GM19395 (cell line): ENCODE results near the gene CHGA.

ENCODE experiments used
- ATAC-seq: cut with Tn5 transposase; IDR thresholded peaks from one replicate; pipeline ENCODE4 v1.9.1; 2021; ENCODE audit warnings: mild to moderate bottlenecking, moderate library complexity; ENCODE audit not compliant: unreplicated experiment

Gene CHGA, protein sequence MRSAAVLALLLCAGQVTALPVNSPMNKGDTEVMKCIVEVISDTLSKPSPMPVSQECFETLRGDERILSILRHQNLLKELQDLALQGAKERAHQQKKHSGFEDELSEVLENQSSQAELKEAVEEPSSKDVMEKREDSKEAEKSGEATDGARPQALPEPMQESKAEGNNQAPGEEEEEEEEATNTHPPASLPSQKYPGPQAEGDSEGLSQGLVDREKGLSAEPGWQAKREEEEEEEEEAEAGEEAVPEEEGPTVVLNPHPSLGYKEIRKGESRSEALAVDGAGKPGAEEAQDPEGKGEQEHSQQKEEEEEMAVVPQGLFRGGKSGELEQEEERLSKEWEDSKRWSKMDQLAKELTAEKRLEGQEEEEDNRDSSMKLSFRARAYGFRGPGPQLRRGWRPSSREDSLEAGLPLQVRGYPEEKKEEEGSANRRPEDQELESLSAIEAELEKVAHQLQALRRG

DNA sequence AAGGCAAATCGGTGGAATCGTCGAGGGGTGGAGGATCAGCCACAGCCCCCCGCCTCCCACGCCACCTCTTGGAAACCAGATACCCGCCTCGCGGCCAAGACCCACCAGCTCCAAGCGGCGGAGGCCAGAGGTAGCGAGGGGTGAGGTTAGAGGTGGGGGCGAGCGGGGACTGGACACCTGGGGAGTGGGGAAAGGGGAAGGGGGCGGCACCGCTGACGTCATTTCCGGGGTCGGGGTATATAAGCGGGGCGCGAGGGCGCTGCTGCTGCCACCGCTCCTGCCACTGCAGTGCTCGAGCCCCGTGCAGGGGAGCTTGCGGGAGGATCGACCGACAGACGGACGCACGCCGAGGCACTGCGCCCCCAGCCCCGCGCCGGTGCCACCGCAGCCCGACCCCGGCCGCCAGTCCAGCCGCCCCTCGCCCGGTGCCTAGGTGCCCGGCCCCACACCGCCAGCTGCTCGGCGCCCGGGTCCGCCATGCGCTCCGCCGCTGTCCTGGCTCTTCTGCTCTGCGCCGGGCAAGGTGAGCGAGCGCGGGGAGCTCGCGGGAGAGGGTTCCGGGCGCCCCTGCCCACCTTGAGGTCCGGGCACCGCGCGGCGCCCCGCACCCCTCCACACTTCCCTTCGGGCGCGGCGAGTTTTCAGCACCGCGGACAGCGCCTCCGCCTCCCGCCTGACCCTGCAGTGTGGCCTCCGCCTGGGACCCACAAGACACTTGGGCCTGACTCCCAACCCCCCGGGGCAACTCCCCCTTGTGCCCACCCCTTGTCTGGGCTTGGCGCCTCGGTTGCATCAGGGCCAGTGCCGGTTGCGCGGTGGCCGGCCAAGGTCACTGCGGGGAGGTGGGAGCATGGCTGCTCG is at the start of gene CHGA:
CHGA (plus strand) TSS at position 268 of the 861 bp plus-strand sequence; CDS start at position 478, 210 bp downstream.
- ATAC-seq: no peak

DNA sequence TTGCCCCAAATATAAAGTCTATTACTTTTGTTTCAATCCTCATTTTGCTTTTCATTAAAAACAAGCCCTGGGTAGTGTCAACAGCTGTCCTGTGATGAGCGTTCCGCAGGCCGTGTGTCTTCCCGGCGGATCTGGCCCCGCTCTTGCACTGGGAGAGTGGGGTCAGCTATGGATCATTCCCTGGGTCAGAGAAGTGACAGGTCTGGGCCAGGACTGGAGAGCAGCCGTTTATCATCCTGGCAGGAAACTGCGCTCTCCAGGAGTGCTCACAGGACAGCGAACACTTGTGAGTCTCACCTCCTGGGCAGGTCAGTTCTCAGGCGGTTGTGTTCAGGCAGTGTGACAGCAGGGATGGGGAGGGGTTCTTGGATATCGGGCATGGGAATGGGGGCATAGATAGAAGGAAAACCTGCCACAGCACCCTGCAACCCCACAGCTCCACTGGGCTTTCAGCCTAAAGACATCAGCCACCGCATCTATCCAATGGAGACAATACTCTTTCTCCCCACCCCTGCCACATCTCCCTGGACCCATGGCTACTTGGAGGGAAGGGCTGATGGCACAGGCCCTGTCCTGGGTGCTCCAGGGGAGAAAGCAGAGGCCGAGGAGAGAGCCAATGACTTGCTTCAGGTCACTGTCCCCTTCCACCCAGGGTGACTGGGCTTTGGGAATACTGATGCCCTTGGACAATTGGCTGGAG is 47.8 kb upstream of the CHGA start:
- ATAC-seq: no peak

DNA sequence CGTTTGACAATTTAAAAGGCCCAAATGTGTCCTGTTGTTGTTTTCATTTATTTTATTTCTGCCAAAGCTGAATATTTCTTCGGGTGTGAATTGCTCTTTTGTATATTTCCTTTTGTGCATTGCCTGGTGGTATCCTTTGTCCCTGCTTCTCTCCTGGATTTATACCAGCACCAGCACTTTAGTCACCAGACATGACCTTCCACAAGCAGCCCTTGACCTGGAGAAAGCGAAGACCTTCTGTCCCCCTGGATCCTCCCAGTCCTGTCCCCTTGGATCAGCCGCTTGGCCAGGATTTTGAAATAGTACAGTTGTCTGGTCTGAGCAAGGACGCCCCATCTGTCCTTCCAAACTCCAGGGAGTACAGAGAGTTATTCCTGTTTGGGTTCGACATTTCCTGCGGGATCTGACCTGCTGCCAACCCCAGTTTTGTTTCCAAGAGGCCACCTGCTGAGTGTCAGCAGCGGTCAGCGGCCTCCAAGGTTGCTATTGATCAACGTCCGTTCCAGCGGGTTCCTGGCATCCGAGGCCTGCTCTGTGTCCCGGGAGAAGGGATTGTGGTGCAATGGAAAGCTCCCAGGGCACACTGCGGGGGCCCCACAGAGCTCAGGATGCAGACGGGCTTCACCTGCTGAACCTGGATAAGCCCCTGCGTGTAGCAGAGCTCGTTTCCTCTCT is 45.1 kb upstream of the CHGA start:
- ATAC-seq: no peak

DNA sequence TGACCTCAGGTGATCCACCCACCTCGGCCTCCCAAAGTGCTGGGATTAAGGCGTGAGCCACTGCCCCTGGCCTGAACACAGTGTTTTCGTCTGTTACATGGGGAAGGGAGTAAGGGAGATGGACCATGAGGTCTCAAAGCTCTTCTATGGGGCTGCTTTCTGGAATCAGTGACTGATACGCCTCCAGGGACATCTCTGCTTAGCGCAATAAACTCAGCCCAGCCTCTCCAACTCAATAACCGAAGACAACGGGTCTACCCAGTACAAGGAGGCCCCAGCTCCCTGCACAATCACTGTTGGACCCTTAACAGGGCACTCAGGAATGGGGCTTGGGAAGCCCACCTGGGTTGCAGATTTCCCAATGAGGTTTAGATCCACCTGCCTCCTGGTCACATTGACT is 42.6 kb upstream of the CHGA start:
- ATAC-seq: no peak

DNA sequence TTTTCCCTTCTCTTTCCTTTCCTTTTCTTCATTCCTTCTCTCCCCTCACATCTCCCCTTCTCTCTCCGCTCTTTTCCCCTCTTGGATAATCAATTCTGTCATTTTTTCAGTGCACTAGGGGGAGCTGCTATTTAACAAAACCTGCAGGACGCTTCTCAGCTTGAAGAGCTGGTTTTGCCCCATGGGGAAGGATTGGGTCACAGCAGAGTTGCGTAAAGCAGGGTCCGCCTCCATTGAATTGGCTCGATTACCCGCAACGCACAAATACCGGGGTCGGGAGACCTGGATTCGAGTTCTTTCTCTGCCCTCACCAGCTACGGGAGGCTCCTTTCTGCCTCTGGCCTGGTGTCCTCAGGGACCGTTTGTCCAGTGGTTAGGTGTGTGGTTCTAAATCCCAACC is 42.1 kb upstream of the CHGA start:
- ATAC-seq: no peak

DNA sequence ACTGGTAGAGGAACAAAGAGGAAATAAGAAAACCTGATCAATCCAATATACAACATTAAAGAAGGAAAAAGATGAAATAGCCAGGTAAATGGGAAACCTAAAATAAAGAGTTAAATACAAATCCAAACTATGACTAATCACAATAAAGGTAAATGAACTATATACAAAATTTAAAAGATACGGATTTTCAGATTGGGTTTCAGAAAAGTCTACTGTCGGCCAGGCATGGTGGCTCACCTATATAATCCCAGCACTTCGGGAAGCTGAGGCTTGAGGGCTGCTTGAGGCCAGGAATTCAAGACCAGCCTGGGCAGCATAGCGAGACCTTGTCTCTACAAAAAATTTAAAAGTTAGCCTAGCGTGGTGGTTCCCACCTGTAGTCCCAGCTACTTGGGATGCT is 39.9 kb upstream of the CHGA start:
- no peak for ATAC-seq

DNA sequence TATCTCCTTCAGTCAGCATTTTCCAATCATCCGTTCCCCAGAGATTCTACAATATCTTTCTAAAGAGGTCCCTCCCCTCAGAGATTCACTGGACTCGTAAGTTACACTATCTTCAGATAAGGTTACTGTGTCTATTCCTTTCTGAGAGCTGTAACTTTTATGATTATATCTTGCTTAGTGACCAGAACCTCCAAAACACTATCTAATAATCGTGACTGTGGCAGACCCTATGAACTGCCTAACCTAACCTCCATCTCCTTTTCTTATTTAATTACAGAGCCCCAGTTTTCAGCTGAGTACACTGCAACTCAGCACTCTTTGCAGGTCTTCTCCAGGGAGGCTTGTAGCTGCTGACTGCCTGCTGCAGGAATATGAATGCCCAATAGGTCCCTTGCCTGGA is 38.5 kb upstream of the CHGA start:
- no peak for ATAC-seq

DNA sequence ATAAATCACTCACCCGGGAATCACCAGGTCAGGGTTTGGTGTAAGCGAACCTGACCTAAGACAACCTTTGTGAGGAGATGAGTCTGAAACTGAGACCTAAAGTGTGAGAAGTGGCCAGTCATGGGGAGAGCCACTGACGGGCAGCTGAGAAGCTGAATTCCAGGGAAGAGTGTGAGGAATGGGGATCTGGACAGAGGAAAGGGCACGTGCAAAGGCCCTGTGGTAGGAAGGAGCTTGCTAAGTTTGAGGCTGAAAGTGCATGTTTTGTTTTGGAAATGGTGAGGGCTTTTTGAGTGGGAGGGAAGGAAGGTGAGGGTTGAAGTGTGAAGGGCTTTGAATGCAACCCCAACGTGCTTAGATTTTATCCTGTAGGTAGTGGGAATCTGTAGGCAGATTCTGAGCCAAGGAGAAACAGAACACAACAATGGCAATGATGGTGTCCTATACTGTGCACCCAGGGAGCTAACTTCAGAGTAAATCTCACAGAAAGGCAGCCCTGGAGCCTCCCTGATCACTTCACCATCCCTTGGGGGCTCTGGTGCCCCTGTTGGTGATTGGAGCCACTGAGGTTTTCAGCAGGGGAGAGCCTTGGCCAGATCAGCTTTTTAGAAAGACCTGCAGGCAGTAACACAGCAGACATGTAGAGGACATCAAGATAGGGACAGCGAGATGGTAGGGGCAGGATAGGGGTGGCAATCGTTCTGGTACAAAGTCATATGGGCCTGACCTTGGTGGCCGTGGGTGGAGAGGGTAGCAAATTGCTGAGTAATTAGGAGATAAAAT is 37.5 kb upstream of the CHGA start:
- ATAC-seq: no peak

DNA sequence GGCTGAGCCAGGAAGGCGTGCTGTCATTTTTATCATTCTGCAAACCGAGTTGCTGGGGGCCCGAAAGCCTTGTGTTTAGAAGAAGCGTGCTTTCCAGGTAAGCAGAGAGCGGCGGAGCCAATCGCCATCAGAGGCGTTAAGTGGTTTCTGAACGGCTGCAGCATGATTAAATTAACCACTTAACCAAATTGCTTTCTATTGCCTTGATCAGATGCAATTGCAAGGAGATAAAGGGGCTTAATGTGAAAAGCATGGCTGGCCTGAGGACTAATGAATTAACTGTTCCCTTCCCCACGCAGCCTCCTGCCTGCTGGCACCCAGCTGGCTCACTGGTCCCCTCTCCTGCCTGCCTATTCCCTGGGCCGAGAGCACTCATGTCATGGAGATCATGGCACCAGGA is 36.6 kb upstream of the CHGA start:
- no peak for ATAC-seq

DNA sequence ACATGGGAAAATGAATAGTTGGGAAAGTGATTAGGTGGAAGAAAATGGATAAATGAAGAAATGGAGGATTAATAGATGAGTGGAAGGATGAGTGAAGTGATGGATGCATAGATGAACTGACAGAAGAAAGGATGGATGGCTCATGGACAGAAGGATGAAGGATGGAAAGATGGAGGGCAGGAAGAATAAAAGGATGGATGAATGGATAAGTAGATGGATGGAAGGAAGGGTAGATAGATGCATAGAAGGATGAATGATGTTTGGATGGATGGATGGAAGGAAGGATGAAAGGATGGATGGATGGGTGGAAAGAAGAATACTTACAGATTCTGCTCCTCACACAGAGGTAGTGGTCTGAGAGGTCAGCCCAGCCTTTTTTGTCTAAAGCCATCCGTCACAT is 35.8 kb upstream of the CHGA start:
- no peak for ATAC-seq

DNA sequence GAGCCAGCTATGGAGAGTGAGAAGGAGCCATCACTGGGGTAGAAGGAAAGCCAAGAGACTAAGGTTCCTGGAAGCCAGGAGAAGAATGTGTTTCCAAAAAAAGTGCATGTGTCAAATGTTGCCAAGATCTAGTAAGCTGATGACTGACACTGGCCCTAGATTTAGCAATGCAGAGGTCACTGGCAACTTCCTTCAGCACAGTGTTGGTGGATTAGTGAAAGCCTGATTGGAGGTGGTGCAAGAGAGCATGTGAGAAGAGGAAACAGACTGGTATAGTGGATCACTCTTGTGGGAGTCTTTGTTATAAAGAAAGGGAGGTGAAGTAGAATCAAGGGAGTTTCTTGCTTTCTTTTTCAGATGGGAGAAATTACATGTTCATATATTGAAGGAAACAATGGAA is 34.1 kb upstream of the CHGA start:
- no peak for ATAC-seq

DNA sequence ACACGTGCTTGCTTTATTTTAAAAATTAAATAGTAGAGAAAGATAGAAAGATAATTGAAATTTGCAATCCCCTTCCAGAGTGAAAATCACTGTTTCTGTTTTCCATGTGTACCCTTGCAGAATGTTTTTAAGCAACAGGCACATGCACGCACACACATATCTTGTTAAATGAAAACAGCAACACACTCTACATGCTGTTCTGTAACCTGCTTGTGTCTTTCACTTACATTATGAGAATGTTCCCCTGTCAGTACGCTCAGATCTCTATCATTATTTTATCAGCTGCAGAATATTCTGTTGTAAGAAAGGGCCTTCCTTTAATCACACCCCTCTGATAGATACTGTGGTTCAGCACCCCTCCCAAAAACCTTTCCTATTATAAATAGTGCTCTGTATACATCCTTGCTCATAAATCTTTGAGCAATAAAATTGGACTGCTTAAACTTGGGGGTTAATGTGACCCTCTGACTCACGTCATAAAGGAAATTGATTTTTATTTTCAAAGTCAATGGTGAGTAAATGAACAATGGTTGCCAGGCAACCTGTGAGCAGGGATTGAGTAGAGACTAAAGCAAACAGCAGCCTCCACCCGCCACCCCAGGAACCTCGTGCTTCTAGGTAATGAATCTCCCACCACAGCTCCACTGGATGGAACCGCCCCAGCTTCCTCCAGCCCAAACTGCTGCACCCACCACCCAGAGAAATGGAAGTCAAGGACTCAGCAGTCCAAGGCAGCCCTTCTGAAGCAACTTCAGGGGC is 31.9 kb upstream of the CHGA start:
- ATAC-seq: no peak

DNA sequence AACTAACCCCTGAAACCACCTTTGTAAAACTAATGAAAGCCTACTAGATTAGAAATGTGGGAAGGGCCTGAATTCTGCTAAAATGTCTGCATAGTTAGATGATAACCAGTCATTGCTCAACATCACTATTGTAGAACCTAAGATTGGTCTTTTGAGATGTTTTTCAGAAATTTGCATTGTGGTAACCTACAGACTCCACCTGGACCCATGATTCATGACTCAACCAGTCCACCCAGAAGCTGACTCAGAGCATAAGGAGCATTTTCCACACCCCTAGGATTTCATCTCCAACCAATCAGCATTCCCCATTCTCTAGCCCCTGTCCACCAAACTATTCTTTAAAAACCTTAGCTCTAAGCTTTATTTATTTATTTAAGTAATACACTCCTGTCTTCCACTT is 30.4 kb upstream of the CHGA start:
- no peak for ATAC-seq

DNA sequence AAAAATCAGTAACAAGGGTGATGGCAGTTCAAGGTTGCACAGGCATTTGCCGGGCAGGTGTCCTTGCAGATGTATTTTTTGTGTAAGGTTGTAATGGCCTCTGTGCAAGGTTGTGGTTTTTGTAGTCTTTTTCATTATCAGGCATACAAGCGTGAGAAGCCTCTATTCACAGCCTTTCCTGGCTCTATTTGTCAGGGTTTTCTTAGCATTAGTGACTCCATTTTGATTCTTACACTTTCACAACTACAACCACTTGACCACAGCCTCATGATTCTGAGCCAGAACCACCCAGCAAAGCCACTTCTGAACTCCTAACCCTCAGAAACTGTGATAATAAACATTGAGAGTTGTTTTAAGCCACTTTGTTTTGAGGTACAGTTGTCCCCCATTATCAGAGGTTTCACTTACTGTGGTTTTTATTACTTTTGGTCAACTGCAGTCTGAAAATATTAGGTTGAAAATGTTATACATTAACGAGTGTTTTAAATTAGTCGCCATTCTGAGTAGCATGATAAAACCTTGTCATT is 27.5 kb upstream of the CHGA start:
- no peak for ATAC-seq

DNA sequence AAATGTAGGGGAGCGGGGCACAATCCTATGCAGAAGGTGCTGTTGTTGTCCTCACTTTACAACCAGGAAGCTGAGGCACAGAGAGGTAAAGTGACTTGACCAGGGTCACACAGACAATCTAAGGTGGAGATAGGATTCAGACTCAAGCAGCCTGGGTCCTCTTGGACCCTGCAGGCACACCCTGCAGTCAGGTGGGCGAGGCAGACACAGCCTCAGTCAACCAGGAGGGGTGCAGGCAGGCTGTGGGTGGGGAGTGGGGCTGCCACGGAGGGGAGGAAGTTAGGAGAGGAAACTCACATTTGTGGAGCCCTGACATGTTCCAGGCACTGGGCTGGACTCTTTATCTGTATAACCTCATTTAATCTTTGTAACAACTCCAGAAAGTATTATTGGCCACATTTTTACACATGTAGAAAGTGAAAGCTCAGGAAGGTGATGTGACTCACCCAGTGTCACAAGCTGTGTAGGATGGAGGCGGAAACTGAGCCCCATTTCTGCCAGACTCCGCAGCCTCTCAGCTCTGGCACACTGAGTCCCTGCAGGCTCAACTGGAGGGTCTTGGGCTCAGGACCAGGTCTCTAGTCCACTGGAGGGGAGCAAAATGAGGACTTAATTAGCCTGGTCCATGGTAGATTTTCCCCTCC is 24.9 kb upstream of the CHGA start:
- no peak for ATAC-seq

DNA sequence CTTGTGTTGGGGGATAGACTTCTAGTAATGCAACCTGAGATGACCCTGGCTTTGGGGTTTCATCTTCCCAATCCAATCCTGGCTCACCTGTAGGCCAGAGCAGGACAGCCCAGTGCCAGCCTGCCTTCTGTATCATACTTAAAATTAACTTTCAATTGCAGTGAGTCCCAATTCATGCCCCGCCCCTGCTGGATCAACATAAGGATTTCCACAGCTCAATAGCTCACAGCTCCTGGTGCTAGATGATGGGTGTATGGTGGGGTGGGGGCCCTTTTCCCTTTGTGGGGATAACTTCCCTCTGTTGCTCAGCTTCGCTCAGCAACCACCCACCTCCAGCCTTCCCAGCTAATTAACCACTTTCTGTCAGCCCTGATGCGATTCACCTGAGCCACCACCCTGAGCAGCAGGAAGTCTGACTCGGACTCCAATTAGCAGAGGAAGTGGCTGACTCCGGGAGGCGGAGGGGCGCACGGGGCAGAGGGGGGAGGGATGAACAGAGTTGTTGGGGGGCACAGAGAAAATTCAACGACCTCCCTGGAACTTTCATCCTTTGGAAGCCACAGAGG is 24.3 kb upstream of the CHGA start:
- ATAC-seq: no peak

DNA sequence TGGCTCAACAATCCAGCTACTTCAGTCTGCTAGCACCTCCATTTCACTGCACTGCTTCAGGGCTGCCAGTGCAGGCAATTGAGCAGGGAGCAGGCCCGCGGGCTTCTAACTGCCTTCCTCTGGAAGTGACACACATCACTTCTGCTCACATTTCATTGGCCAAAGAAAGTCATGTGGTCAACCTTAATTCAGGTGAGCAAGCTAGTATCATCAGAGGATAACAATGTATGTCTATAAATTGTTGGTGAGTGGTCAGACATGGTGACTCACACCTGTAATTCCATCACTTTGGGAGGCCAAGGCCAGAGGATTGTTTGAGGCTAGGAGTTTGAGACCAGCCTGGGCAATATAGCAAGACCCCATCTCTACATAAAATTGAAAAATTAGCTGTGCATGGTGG is 22.3 kb upstream of the CHGA start:
- no peak for ATAC-seq

DNA sequence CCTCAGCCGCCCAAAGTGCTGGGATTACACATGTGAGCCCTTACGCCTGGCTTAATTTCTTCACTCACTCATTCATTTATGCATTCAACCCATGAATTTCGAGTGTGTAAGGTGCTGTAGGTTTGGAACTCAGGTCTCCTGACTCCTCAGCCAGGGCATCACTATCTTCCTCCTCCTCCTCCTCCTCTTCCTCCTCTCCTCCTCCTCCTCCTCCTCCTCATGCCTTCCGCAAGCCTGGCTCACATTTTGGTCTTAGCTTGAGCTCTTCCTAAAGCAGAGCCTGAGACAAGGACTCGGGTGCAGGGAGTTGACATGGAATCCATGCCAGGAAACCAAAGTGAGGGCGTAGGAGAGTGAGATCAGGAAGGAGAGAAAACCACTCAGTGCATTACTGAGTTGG is 20.8 kb upstream of the CHGA start:
- no peak for ATAC-seq
